ENCODE results near the gene CADM1.

Gene CADM1

GRCh38 chr11:115193914-115194801 is 310.1 kb downstream of the CADM1 start:
- peak overlapping the region; percentile 32; the same call in 1 of the 2 replicates for H2AFZ ChIP-seq (ENCODE audit: low read depth)
- peaks cover 61% of the 10 kb centered on the region for H3K4me1 ChIP-seq (ENCODE audit: low read depth, poor library complexity, severe bottlenecking)
- TF ChIP-seq, protein P1, sequence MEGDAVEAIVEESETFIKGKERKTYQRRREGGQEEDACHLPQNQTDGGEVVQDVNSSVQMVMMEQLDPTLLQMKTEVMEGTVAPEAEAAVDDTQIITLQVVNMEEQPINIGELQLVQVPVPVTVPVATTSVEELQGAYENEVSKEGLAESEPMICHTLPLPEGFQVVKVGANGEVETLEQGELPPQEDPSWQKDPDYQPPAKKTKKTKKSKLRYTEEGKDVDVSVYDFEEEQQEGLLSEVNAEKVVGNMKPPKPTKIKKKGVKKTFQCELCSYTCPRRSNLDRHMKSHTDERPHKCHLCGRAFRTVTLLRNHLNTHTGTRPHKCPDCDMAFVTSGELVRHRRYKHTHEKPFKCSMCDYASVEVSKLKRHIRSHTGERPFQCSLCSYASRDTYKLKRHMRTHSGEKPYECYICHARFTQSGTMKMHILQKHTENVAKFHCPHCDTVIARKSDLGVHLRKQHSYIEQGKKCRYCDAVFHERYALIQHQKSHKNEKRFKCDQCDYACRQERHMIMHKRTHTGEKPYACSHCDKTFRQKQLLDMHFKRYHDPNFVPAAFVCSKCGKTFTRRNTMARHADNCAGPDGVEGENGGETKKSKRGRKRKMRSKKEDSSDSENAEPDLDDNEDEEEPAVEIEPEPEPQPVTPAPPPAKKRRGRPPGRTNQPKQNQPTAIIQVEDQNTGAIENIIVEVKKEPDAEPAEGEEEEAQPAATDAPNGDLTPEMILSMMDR (conservative IDR thresholded peaks at IDR 0.05; ENCODE audit: low read depth, low read length) = no peak
- no peaks in the 10 kb centered on the region for H4K20me1 ChIP-seq (ENCODE audit: insufficient read depth)
- H3K27me3 ChIP-seq (ENCODE audit: insufficient read depth, low read depth) = no peaks in the 10 kb centered on the region
- peak overlapping the region; percentile 96 for H3K27ac ChIP-seq
- peak overlapping the region; percentile 73 for H3K4me2 ChIP-seq
- peak overlapping the region; percentile 74 for H3K9ac ChIP-seq
- peaks cover 11% of the 10 kb centered on the region; the same call in 1 of the 2 replicates for H3K79me2 ChIP-seq (ENCODE audit: insufficient read depth, low read depth)
- H3K36me3 ChIP-seq (ENCODE audit: insufficient read depth) = no peaks in the 10 kb centered on the region
- no peak overlapping the region for H3K4me3 ChIP-seq (IDR thresholded peaks at IDR 0.05; ENCODE audit: insufficient read depth, low read depth, low read length)

GRCh38 chr11:115191761-115192160 is 312.5 kb downstream of the CADM1 start:
- Histone ChIP-seq H3K36me3 (ENCODE audit: insufficient read depth) (no peaks in the 10 kb centered on the region), H3K27ac (no peak overlapping the region), H3K4me3 (IDR thresholded peaks at IDR 0.05; ENCODE audit: insufficient read depth, low read depth, low read length) (no peak overlapping the region), H3K4me1 (ENCODE audit: low read depth, poor library complexity, severe bottlenecking) (peaks cover 45% of the 10 kb centered on the region), H2AFZ (ENCODE audit: low read depth) (no peak overlapping the region), H3K9ac (no peak overlapping the region; the same call in 1 of the 2 replicates), H3K79me2 (ENCODE audit: insufficient read depth, low read depth) (peaks cover 11% of the 10 kb centered on the region; the same call in 1 of the 2 replicates), H4K20me1 (ENCODE audit: insufficient read depth) (no peaks in the 10 kb centered on the region), H3K27me3 (ENCODE audit: insufficient read depth, low read depth) (no peaks in the 10 kb centered on the region), H3K4me2 (peak overlapping the region; percentile 73)
- TF ChIP-seq, protein P1 (conservative IDR thresholded peaks at IDR 0.05; ENCODE audit: low read depth, low read length) = no peak

DNA sequence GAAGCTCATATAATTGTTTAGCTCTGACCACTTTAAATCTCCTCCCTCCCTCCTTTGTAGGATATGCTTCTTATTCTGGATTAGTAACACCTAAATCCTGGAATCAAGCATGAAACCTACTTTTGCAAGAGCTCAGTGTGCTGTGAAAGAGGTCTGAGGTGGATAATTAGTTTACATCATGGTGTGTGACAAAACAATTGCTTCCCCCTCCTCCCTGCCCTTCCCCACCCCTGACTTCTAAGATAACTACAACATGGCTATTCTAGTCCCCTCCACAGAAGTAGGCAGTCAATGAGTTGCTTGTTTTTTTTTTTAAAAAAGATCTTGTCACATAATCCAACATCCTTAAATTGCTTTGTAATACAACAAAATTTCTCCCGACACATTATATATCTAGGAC is 314.0 kb downstream of the CADM1 start:
- Histone ChIP-seq H3K4me3 (IDR thresholded peaks at IDR 0.05; ENCODE audit: insufficient read depth, low read depth, low read length) (no peak overlapping the region), H3K9ac (no peak overlapping the region), H3K4me2 (no peak overlapping the region), H3K4me1 (ENCODE audit: low read depth, poor library complexity, severe bottlenecking) (peaks cover 32% of the 10 kb centered on the region), H3K27me3 (ENCODE audit: insufficient read depth, low read depth) (no peaks in the 10 kb centered on the region), H2AFZ (ENCODE audit: low read depth) (no peak overlapping the region), H3K27ac (no peak overlapping the region), H3K36me3 (ENCODE audit: insufficient read depth) (no peaks in the 10 kb centered on the region), H3K79me2 (ENCODE audit: insufficient read depth, low read depth) (peaks cover 11% of the 10 kb centered on the region; the same call in 1 of the 2 replicates), H4K20me1 (ENCODE audit: insufficient read depth) (no peaks in the 10 kb centered on the region)
- TF ChIP-seq, protein P1 (conservative IDR thresholded peaks at IDR 0.05; ENCODE audit: low read depth, low read length) = no peak

DNA sequence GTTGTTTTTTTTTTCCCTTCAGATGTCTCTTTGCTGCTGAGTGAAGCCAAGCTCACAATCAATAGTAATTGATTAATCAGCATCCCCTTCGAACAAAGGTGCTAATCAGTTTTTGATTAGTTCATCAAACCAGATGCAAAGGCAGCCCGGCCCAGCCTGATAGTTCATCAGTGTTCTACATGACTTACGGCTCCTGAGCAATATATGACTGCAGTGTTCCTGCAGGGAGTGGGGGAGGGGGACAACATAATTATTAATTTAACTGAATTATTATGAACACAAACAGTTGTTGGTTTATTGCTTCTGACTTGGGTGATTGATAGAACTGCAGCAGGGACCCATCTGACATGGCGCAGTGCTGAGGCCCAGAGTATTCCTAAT is 315.3 kb downstream of the CADM1 start:
- Histone ChIP-seq H3K4me1 (ENCODE audit: low read depth, poor library complexity, severe bottlenecking) (peaks cover 26% of the 10 kb centered on the region), H3K27ac (no peak overlapping the region), H3K27me3 (ENCODE audit: insufficient read depth, low read depth) (no peaks in the 10 kb centered on the region), H4K20me1 (ENCODE audit: insufficient read depth) (no peaks in the 10 kb centered on the region), H3K4me3 (IDR thresholded peaks at IDR 0.05; ENCODE audit: insufficient read depth, low read depth, low read length) (no peak overlapping the region), H3K9ac (no peak overlapping the region), H3K79me2 (ENCODE audit: insufficient read depth, low read depth) (peaks cover 11% of the 10 kb centered on the region; the same call in 1 of the 2 replicates), H2AFZ (ENCODE audit: low read depth) (no peak overlapping the region), H3K36me3 (ENCODE audit: insufficient read depth) (no peaks in the 10 kb centered on the region), H3K4me2 (no peak overlapping the region)
- TF ChIP-seq, protein P1 (conservative IDR thresholded peaks at IDR 0.05; ENCODE audit: low read depth, low read length) = no peak
